HepG2 (cell line): ENCODE results near the gene P3H4. TPM values are rescaled to one million over a fixed set of nuclear protein-coding genes. Genes with fewer than 3 reads are reported as not detected.

ENCODE experiments used
- CHCHD3 ChIP-seq: sonication (generic); formaldehyde crosslinking; IDR thresholded peaks from 2 replicates; pipeline ENCODE4 v1.8.0; 2022; ENCODE audit warnings: mild to moderate bottlenecking, missing genetic modification reagents, moderate library complexity
- GABPA ChIP-seq, 2 experiments: IDR thresholded peaks; 2 replicates each; pipeline ENCODE4 v1.6.1; 2011 to 2016; ENCODE audit warnings: low read depth in 2 of 2, low read length in 1 of 2, missing biosample characterization in 1 of 2, missing genetic modification characterization in 1 of 2
- MXI1 ChIP-seq: IDR thresholded peaks from 3 replicates; pipeline ENCODE4 v1.6.1; 2012; ENCODE audit warnings: low read depth, low read length, inconsistent platforms, borderline replicate concordance
- NAIF1 ChIP-seq: sonication (generic); formaldehyde crosslinking; IDR thresholded peaks from 2 replicates; pipeline ENCODE4 v1.5.0; 2020; ENCODE audit warnings: mild to moderate bottlenecking, missing genetic modification reagents, borderline replicate concordance
- NFRKB ChIP-seq: fragments of 450-650 bp; IDR thresholded peaks from 2 replicates; pipeline ENCODE4 v1.6.1; 2017
- PTBP1 ChIP-seq: fragments of 200-400 bp; formaldehyde crosslinking; IDR thresholded peaks from 2 replicates; pipeline ENCODE4 v1.6.1; 2018; ENCODE audit warnings: low read length, low read depth; ENCODE audit not compliant: poor library complexity, severe bottlenecking
- RBFOX2 ChIP-seq: fragments of 200-400 bp; formaldehyde crosslinking; IDR thresholded peaks from 2 replicates; pipeline ENCODE4 v1.6.1; 2017; ENCODE audit warnings: low read depth, mild to moderate bottlenecking, low read length
- REL ChIP-seq: sonication (generic); formaldehyde crosslinking; conservative IDR thresholded peaks from 2 replicates; pipeline ENCODE4 v1.8.0; 2022; ENCODE audit warnings: mild to moderate bottlenecking, missing genetic modification reagents, moderate library complexity
- TMF1 ChIP-seq: sonication (generic); formaldehyde crosslinking; IDR thresholded peaks from 2 replicates; pipeline ENCODE4 v1.8.1; 2022; ENCODE audit warnings: low read depth, missing genetic modification reagents
- TSC22D2 ChIP-seq: sonication (generic); formaldehyde crosslinking; IDR thresholded peaks from 2 replicates; pipeline ENCODE4 v1.5.1; 2020; ENCODE audit warnings: missing genetic modification reagents, mild to moderate bottlenecking, borderline replicate concordance
- ZNF260 ChIP-seq: sonication (generic); formaldehyde crosslinking; IDR thresholded peaks from 2 replicates; pipeline ENCODE4 v1.4.0; 2020; ENCODE audit warnings: missing genetic modification reagents, low read depth, mild to moderate bottlenecking, borderline replicate concordance
- ZNF274 ChIP-seq: sonication (generic); formaldehyde crosslinking; IDR thresholded peaks from 2 replicates; pipeline ENCODE4 v1.5.1; 2020; ENCODE audit warnings: mild to moderate bottlenecking, missing genetic modification reagents
- ZNF296 ChIP-seq: sonication (generic); formaldehyde crosslinking; conservative IDR thresholded peaks from 2 replicates; pipeline ENCODE4 v1.5.0; 2020; ENCODE audit warnings: mild to moderate bottlenecking, missing genetic modification reagents
- ZNF329 ChIP-seq: sonication (generic); formaldehyde crosslinking; IDR thresholded peaks from 2 replicates; pipeline ENCODE4 v1.9.0; 2021; ENCODE audit warnings: low read depth, mild to moderate bottlenecking, missing genetic modification reagents
- ZNF335 ChIP-seq: sonication (generic); formaldehyde crosslinking; IDR thresholded peaks from 2 replicates; pipeline ENCODE4 v1.4.0; 2020; ENCODE audit warnings: missing genetic modification reagents
- ZNF350 ChIP-seq: sonication (generic); formaldehyde crosslinking; IDR thresholded peaks from 2 replicates; pipeline ENCODE4 v1.4.0; 2020; ENCODE audit warnings: mild to moderate bottlenecking, low read depth, missing genetic modification reagents, borderline replicate concordance
- ZNF451 ChIP-seq: sonication (generic); formaldehyde crosslinking; IDR thresholded peaks from 2 replicates; pipeline ENCODE4 v1.5.0; 2020; ENCODE audit warnings: mild to moderate bottlenecking, missing genetic modification reagents
- ZNF552 ChIP-seq: sonication (generic); formaldehyde crosslinking; IDR thresholded peaks from 2 replicates; pipeline ENCODE4 v1.9.0; 2022; ENCODE audit warnings: missing genetic modification reagents, mild to moderate bottlenecking, borderline replicate concordance
- ZNF616 ChIP-seq: sonication (generic); formaldehyde crosslinking; IDR thresholded peaks from 2 replicates; pipeline ENCODE4 v1.5.0; 2020; ENCODE audit warnings: low read depth, mild to moderate bottlenecking, missing genetic modification reagents
- ZNF644 ChIP-seq: IDR thresholded peaks from 2 replicates; pipeline ENCODE4 v1.6.1; 2016; ENCODE audit warnings: low read depth
- ZNF672 ChIP-seq: sonication (generic); formaldehyde crosslinking; IDR thresholded peaks from 2 replicates; pipeline ENCODE4 v1.8.1; 2022; ENCODE audit warnings: missing genetic modification reagents
- polyA plus RNA-seq, 8 experiments: library from polyadenylated mRNA; depleted of rRNA in 3 of 8; stranded (reverse) in 7 of 8; unstranded in 1 of 8; fragments of >200 nt; fragmentation: Illumina TruSeq in 4 of 8; extraction: Trizol in 4 of 8; gene quantifications; 2 replicates each; pipeline versions ENCODE4 v1.2.1 to v1.2.3, GENCODE V29; 2011 to 2016; ENCODE audit warnings: low read depth in 4 of 8, missing spikeins in 1 of 8, mixed read lengths in 1 of 8; ENCODE audit not compliant: insufficient read depth in 1 of 8
- total RNA-seq, 5 experiments: library from RNA; depleted of rRNA; stranded (reverse); fragments of >200 nt; fragmentation: Illumina TruSeq; extraction: Trizol; gene quantifications; 2 replicates each; pipeline ENCODE4 v1.2.3, GENCODE V29; 2016; ENCODE audit warnings: low read depth in 1 of 5
- TF ChIP-seq, protein P1 (sequence below): sonication (generic); formaldehyde crosslinking; IDR thresholded peaks from 2 replicates; pipeline ENCODE4 v1.4.0; 2020; ENCODE audit warnings: missing genetic modification reagents, mild to moderate bottlenecking, borderline replicate concordance
- TF ChIP-seq, protein P2 (sequence below): sonication (generic); formaldehyde crosslinking; IDR thresholded peaks from 2 replicates; pipeline ENCODE4 v1.8.0; 2022; ENCODE audit warnings: missing genetic modification reagents, low read depth, mild to moderate bottlenecking, borderline replicate concordance
- TF ChIP-seq, protein P3 (sequence below): sonication (generic); formaldehyde crosslinking; IDR thresholded peaks from 2 replicates; pipeline ENCODE4 v1.4.0; 2020; ENCODE audit warnings: missing genetic modification reagents

Gene P3H4
- total and polyA plus RNA-seq, 2 of the 13 experiments (the other 11 are each of a cell fraction or from before 2014, with no cell fraction given), result 37.1 to 50.6 TPM

DNA sequence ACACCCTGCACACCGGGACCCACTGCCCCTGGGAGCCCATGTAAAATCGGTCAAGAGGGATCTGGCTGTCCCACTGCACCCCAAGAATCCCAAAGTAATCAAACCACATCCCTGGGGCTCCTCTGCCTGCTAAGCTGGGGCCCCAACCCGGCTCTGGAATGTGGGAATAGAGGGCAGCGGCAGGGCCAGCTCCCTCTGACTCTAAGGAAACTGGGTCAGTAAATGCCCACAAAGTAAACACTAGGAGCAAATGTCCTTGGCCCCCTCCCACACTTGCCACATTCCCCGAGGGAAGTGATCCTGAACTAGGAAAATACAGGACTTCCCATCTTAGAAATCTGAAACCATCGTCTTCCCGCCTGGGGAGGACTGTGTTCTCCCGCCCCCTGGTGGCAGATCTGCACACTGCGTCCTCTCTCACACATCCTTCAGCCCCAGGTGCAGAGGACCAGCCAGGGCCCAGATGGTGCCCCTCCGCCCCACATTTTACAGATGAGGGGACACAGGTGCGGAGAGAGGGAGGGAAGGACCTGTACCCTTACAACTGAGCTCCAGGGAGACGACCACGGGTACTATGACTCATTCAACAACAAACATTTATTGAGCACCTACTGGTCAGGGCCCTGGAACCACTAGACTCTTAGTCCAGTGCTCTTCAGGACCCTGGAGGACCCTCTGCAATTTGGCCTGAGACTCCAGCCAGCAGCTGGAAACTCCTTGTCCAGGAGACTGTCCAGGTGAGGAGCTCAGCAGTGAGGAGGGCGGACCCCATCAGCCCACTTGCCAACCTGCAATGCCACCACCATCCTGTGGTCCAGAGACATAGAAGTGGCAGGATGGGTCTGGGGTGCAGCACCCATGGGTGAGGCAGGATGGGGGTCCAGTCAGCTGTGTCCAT, 10.1 kb downstream of the P3H4 start (continued):
- TF ChIP-seq ZNF451 (CRISPR knock-in tag) (no peak), ZNF350 (no peak; the same call in 1 of the 2 replicates), ZNF644 (CRISPR knock-in tag) (no peak), ZNF552 (CRISPR knock-in tag) (no peak; the same call in 1 of the 2 replicates), RBFOX2 (no peak), CHCHD3 (CRISPR knock-in tag) (0 out of 2 replicates have a peak, but pooled peaks have one; percentile 30), NAIF1 (CRISPR knock-in tag) (no peak), ZNF274 (CRISPR knock-in tag) (no peak; the same call in 1 of the 2 replicates), NFRKB (no peak), PTBP1 (peak; percentile 52), REL (CRISPR knock-in tag) (no peak), ZNF260 (CRISPR knock-in tag) (no peak), MXI1 (no peak; the same call in 2 of the 3 replicates), ZNF296 (CRISPR knock-in tag) (no peak), ZNF335 (CRISPR knock-in tag) (peak; percentile 67; the same call in 1 of the 2 replicates), GABPA (IDR thresholded peaks at IDR 0.05; ENCODE audit: low read depth, low read length) (no peak), GABPA (CRISPR knock-in tag; IDR thresholded peaks at IDR 0.05; ENCODE audit: low read depth) (no peak), TSC22D2 (CRISPR knock-in tag) (no peak), TMF1 (no peak), ZNF329 (no peak), ZNF616 (no peak), ZNF672 (no peak)
- TF ChIP-seq, protein P1, sequence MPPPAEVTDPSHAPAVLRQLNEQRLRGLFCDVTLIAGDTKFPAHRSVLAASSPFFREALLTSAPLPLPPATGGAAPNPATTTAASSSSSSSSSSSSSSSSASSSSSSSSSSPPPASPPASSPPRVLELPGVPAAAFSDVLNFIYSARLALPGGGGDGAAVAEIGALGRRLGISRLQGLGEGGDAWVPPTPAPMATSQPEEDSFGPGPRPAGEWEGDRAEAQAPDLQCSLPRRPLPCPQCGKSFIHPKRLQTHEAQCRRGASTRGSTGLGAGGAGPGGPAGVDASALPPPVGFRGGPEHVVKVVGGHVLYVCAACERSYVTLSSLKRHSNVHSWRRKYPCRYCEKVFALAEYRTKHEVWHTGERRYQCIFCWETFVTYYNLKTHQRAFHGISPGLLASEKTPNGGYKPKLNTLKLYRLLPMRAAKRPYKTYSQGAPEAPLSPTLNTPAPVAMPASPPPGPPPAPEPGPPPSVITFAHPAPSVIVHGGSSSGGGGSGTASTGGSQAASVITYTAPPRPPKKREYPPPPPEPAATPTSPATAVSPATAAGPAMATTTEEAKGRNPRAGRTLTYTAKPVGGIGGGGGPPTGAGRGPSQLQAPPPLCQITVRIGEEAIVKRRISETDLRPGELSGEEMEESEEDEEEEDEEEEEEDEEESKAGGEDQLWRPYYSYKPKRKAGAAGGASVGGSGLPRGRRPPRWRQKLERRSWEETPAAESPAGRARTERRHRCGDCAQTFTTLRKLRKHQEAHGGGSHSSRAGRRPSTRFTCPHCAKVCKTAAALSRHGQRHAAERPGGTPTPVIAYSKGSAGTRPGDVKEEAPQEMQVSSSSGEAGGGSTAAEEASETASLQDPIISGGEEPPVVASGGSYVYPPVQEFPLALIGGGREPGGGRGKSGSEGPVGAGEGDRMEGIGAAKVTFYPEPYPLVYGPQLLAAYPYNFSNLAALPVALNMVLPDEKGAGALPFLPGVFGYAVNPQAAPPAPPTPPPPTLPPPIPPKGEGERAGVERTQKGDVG (CRISPR knock-in tag), result no peak
- TF ChIP-seq, protein P2, sequence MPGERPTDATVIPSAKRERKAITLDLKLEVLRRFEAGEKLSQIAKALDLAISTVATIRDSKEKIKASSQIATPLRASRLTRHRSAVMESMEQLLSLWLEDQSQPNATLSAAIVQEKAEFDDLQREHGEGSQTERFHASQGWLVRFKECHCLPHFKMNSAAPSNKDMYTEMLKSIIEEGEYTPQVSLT, result no peak
- TF ChIP-seq, protein P3, sequence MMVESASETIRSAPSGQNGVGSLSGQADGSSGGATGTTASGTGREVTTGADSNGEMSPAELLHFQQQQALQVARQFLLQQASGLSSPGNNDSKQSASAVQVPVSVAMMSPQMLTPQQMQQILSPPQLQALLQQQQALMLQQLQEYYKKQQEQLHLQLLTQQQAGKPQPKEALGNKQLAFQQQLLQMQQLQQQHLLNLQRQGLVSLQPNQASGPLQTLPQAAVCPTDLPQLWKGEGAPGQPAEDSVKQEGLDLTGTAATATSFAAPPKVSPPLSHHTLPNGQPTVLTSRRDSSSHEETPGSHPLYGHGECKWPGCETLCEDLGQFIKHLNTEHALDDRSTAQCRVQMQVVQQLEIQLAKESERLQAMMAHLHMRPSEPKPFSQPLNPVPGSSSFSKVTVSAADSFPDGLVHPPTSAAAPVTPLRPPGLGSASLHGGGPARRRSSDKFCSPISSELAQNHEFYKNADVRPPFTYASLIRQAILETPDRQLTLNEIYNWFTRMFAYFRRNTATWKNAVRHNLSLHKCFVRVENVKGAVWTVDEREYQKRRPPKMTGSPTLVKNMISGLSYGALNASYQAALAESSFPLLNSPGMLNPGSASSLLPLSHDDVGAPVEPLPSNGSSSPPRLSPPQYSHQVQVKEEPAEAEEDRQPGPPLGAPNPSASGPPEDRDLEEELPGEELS (CRISPR knock-in tag), result 0 out of 2 replicates have a peak, but pooled peaks have one; percentile 20
